Ecto neural progenitor cell (in vitro differentiated cells): Measurements from ENCODE around the gene LRCOL1.
A peak's percentile ranks its signal among the peaks of the same experiment; 100 is the strongest.

Source experiments
- DNase-seq: peaks from one replicate; pipeline ENCODE4 v3.0.0-alpha.2; 2018; ENCODE audit warnings: low spot score

The LRCOL1 gene

DNA sequence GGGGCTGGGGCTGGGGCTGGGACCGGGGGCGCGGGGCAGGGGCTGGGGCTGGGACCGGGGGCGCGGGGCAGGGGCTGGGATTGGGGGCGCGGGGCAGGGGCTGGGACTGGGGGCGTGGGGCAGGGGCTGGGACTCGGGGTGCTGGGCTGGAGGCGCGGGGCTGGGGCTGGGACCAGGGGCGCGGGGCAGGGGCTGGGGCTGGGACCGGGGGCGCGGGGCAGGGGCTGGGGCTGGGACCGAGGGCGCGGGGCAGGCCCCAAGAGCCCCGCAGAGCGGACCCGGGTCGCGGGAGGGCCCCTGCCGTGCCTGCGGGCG is 8.6 kb upstream of the LRCOL1 start:
- no peak for DNase-seq

DNA sequence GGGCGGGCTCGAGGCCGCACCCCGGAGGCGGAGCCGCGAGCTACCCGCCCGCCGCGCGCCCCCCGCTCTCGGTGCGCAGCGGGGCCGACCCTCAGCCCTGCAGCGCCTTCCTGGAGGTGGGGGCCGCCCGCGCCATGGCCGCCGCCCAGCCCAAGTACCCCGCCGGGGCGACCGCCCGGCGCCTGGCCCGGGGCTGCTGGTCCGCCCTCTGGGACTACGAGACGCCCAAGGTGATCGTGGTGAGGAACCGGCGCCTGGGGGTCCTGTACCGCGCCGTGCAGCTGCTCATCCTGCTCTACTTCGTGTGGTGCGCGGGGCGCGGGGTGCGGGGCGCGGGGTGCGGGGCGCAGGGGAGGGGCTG is 8.3 kb upstream of the LRCOL1 start, which contains the start of gene P2RX2:
P2RX2 (plus strand) TSS at position 94 of the 361 bp plus-strand sequence; CDS start at position 135, 41 bp downstream.
- no peak for DNase-seq

DNA sequence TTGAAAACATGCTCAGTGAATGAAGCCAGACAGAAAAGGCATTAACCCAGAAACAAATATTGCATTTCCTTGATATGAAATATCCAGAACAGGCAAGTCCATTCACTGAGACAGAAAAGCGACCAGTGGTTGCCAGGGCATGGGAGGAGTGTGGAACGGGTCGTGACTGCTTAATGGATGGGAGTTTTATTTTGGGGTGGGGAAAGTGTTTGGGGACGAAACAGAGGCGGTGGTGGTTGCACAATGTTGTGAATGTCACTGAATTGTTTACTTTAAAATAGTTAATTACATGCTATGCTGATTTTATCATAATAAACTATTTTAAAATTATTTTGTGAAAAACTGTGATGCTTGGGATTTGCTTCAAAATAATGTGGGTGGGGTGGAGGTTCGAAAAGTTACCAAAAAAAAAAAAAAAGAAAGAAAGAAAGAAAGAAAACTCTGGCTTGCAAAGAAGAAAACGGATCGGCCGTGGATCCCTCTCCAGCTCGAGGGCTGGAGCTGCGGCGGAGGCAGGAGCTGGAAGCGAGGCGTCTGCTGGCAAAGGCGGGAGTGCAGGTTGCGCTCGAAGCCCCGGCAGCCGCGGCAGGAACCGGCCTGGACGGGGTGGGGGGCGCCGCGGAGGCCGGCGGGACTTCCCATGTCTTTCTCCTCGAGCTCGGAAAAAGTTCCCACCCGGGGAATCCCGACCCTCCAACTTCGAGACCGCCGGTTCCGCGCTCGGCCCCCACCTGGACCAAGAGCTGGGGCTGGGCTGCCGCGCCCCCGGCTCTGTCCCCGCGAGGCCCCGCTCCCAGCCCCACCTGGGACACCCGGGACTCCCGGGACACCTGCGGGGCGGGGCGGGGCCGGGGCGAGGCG is 7.7 kb upstream of the LRCOL1 start:
- no peak for DNase-seq

DNA sequence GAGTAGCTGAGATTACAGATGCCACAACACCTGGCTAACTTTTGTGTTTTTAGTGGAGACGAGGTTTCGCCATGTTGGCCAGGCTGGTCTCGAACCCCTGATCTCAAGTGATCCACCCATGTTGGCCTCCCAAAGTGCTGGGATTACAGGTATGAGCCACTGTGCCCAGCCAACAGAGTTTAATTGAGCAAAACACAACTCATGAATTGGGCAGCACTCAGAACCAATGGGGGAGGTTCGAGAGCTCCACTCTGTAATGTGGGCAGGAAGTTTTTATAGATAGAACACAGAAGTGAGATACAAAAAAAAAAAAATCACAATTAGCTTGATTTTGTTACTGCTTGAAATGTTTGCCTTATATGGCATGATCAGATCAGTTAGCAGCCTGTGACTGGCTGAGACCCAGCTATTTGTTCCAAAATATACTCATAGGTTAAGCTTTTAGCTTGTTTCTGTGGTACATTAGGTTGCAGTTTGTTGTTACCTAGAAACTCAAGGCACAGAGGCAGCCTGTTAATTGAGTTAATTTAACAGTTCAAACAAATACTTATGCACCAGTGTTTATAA is 6.8 kb upstream of the LRCOL1 start:
- DNase-seq = no peak

DNA sequence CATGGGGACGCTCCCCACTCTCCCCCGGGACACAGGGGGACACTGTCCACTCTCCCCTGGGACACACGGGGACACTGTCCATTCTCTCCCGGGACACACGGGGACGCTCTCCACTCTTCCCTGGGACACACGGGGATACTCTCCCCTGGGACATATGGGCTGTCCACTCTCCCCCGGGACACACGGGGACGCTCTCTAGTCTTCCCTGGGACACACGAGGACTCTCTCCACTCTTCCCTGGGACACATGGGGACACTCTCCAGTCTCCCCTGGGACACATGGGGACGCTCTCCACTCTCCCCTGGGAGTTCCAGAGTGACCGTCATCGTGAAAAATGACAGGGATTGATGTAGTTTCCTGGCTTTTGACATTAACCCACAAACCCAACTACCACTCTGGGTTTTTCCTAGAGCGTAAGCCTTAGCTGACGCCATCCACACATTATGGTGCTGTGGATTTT is 5.2 kb upstream of the LRCOL1 start:
- DNase-seq = no peak

DNA sequence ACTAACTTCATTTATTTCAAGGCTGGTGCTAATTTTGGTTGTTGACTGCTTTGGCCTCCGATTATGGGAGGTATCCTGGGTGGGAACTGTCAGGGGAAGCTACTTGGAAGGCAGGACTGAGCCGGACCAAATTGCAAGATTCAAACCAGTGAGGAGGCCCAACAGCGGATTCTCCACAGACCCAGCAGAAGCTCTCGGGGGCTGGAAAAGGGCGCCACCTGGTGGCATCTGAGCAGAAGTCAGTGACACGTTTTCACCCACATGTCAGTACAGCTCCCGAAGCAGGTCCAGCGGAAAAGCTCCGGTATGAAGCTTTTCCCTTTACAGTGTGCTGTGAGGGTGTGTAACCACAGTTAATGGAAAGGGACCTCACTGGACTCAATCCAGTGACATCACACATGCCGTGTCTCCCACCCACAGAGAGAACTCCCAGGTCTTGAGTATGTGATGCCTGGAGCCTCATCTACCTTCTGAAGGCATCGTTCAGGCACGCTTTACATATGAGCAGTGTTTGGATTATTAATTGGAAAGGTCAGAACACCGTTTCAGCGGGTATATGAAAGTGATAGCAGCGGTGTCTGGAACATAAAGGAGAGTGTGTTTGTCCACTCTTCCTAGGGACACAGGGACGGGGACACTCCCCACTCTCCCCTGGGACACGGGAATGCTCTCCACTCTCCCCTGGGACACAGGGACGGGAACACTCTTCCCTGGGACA is 4.6 kb upstream of the LRCOL1 start:
- DNase-seq = peak; percentile 91

DNA sequence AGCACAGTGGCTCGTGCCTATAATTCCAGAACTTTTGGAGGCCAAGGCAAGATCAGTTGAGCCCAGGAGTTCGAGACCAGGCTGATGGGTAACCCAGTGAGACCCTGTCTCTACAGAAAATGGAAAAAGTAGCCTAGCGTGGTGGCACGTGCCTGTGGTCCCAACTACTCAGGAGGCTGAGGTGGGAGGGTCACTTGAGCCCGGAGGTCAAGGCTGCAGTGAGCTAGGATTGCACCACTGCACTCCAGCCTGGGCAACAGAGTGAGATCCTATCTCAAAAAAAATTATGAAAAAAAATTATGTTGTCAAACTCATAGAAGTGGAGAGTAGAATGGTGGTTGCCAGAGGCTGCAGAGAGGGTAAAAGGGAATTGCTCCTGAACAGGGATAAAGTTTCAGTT is 3.6 kb upstream of the LRCOL1 start:
- no peak for DNase-seq

DNA sequence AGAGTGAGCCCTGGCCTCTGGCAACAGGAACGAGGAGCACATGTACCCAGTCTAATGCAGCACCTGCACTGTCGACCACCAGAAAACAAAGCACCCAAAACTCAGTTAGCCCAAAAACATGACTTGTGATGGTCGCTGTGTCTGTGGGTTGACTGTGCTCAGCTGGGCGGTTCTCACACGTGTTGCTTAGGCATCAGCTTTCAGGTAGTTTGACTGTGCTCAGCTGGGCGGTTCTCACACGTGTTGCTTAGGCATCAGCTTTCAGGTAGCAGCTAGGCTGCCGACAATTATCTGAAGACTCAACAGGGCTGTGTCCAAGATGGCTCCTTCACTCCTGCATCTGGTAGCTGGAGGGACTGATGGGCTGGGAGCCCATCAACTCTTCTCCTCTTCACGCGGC is 1.2 kb upstream of the LRCOL1 start:
- DNase-seq = no peak

DNA sequence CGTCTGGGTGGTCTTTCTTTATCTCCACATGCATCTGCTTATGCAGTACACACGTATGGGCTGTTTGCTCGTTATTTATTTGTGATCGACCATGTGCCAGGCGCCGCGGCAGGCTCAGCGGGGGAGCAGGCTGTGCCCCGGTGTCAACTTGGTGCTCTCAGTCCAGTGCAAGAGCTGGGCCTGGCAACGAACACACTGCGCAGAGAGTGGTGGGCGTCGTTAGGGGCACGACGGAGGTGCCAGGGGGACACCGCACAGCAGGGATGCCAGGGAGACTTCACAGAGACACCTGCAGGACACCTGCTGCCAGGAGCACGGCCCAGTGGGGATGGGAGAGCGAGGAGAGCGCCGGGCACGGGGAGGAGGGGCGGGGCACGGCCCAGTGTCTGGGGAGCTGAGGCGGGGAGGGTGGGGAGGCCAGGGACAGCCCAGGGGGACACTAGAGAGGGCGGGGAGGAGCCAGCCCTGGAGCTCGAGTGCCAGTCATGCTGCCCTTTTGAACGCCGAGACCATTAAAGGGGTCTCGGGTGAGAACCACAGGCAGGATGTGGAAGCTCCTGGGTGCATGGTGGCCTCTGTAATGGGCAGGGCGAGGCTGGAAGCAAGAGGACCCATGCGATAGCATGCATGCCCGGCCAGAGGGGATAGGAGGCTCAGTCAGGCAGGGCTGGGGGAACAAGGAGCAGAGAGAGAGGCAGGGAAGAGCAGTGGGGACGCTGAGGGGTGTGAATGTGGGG is 652 bp upstream of the LRCOL1 start:
- DNase-seq = no peak

DNA sequence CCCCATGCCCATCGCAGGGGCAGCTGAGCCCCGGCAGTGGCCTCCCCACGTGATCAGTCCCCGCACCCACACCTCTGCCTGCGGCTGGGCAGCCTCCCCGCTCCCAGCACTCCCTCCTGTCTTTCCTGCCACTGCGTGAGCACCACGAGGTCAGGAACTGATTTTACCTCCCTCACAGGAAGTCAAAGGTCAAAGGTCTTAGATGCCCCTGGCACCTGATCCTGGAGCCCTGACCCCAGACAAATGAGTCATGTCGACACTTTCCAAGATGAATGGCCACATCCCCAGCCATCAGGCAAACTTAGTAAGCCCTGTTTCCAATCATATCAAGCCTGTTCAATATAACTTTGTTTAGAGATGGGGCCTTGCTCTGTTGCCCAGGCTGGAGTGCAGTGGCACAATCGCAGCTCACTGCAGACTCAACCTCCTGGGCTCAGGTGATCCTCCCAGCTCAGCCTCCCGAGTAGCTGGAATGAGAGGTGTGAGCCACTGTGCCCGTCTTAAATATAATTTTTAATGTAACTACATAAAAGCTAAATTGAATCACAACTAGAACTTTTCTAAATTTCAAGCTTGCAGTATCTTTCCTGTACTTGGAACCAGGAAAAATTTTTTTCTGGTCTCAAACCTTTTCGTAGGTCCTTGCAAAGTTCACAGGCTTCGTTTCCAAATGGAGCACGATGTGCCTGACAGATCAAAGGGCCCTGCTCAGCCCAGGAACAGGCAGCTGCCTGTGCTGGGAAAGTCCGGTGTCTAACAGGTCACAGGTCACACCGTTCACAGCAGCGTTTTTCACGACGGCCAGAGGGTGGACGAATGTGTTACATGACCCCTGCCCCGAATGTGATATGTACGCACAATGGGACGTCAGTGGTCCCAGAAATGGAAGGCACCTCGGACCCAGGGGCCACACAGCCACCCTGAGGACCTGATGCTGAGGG is 1.9 kb downstream of the LRCOL1 start:
- DNase-seq = peak; percentile 82

DNA sequence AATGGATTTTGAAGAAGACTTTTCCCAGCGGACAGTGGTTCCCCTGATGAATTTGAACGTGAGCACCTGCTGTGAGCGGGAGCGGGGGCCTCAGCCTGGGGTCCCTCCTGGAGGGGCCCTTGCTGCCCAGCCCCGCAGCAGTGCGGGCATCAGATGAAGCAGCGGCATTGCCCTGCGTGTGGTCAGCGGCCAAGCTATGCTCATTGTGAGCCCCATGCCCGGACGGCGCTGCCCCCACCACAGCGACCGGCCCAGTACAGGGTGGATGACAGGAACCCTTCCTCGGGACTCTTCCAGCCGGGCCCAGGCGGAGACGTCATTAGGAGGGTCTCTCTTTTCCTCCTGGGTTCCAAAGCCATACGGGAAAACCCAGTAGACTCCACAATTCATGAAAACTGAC is 3.5 kb downstream of the LRCOL1 start:
- DNase-seq = no peak

DNA sequence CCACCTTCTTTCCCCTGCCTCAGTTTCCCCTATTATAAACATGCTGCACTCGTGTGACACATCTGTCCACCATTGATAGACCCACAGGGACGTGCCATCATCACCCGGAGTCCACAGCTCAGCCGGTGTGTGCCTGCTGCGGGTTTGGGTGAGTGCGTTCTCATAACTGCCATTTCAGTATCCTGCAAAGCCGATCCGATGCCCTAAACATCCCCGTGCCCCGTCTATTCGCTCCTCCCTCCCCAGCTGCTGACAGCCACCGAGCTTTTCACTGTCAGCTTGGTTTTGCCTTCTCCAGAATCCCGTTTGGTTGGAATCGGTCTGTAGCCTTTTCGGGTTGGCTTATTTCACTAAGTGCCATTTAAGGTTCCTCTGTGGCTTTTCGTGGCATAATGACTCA is 3.9 kb downstream of the LRCOL1 start:
- DNase-seq = no peak

DNA sequence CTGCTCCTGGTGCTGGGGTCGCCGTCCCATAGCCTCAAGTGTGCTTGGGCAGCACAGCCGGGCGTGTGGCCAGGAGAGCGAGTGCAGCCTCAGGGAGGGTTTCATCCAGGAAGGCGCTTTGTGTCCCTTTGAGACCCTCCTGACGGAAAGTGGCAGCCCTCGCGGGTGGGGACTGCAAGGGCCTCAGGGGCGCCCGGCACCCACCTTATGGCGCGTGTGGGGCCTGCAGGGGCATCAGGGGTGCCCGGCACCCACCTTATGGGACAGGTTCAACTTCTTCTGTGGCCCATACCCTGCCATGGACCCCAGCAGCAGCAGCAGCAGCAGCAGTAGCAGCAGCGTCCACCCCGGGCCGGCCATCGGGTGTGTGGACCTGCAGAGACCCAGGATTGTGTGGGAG is 4.5 kb downstream of the LRCOL1 start:
- no peak for DNase-seq

DNA sequence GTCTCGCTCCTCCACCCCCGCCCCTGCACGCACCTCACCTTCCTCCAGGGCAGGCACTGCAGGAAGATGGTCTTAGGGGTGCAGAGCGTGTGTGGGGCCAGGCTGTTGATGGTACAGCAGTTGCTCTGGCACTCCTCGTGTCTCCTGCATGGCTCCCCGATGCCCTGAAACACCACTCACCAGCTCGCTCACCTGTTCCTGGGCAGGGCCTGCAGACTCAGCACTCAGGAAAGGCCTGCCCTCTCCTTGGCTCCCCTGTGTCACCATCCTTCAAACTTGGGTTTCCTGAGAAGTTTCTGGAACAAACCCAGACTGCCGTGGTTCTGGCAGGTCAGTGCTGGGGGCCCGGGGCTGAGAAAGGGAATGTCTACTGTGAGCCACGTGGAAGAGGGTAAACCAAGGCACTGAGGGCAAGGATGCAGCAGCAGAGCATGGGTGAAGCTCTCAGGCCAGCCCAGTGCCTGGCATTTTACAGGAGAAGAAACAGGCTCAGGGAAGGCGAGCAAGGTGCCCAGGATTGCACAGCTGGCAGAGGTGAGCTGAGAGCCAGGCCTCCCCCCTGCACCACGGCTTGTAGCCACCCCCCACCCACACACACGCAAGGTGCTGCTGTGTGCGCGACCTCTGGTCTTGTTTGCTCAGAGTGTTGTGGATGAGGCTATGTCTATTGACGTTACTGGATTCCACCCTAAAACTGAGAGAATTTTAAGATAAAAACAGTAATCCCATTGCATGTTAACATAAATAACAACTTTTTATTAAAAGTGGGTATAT is 5.5 kb downstream of the LRCOL1 start:
- no peak for DNase-seq

DNA sequence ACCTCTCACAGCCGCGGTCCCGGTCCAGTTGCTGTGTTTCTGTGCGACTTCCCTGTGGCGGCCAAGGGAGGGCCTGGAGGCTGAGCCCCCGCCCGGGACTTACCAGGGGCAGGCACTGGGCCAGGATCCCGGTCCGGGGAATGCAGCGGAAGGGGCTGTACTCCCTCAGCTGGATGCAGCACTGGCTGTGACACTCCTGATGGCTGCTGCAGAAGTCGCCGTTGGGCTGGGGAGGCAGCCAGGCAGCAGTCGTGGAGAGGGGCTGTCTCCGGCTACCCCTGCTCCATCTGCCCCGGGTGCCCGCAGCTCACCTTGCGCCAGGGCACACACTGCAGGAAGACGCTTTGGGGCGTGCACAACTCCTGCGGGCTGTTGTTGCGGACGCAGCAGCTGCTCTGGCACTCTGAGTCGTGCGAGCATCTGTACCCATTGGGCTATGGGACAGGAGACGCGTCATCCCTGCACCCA is 6.2 kb downstream of the LRCOL1 start:
- DNase-seq = no peak

DNA sequence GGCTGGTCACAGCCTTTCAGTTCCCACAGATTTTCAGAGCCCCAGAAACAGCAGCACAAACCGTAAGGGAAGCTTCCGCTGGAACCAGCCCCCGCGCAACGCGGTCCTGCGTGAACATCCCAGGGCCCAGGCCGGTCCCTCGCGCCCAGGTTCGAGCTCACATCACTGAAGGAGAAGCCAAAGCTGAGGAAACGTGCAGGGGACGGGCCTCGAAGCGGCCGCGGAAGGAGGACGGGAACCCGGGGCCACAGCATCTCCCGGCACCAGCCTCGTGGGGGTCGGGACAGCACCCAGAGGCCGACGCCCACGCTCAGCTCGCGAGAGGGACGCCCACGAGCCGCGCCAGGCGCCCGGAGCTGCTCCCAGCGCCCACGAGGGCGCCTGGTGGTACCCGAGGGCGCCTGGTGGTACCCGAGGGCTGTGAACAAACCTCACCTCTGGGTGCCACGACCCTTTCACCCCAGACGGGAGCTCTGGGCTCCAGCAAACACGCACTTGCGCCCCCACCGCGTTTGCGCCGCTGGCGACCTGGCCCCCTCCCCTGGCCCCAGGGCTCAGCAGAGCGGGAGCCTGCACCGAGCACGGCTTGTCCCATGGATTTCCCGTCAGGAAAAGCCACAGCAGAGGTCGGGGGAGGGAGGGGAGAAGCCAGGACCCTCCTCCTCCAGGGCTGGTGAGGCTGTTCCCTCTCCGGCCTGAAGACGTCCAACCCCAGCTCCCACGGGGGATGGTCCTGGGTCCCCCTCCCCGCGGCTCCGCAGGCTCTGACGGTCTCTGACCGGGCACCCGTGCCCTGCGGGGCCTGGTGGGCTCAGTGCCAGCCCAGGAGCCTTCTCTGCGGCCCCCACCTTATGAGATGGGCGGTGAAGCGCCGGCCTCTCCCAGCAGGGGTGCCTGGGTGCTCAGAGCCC is 6.9 kb downstream of the LRCOL1 start:
- DNase-seq = no peak

DNA sequence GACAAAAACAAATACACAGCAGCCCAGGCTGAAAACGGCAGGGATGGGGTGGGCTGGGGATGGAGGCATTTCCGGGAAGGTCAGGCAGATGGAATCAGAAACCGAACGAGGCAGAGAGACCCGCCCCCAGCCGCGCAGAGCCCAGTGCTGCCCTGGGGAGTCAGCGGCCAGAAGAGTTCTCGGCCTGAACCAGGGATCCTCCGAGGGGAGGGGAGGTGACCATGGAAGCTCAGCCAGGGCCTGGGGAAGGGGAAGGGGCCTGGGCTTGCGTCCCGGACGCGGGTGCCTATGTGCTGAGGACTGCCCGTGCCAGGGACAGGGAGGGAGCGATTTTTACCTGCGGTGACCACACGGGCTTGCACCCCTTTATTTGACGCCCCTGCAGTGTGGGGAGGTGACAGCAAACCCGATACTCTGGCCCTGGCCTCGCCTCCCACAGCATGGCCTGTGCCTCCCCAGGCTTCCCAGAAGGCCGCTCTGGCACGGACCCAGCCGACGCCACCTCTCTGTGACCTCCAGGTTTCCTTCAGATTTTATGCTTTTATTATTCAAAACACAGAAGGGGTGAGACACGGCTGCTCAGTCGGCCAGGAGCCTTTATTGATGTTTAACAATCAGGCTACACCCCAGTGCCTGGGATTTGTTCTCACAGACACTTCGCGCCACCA is 7.7 kb downstream of the LRCOL1 start:
- DNase-seq = no peak

DNA sequence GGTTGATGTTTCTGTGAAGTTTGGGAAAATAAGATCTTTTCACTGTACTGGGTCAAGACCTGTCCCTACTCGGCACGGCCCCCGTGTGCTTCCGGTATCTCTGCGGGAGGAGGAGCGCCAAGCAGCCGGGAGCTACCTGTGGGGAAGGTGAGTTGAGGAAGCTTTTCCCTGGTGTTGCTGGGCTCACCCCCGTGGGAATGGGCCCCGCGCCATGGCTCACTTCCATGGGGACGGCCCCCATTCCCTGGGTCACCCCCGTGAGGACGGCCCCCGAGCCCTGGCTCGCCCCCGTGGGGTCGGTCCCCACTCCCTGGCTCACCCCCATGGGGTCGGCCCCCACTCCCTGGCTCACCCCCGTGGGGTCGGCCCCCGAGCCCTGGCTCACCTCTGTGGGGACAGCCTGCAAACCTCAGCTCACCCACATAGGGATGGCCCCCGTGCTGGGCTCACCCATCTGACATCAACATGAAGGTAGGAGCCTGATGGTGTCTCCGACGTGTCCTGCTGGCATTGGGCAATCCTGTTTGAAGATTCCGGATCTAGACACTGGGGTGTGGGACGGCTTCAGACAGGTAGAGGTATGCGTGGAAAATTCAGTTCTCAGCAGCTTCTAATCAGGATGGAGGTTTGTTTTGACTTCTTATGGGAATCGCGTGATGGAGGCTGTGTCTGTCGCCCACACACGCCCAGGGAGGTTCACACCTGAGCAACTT is 9.1 kb downstream of the LRCOL1 start:
- no peak for DNase-seq
